Vagina (tissue), 2 donors: ENCODE results near the gene CIROP.

Experiments used
- CTCF ChIP-seq, 3 experiments: fragments of 450-650 bp in 2 of 3; fragments of 200-600 bp in 1 of 3; sonication (generic) in 1 of 3; IDR thresholded peaks; one replicate each; pipeline ENCODE4 v1.5.1; 2017 to 2019; ENCODE audit warnings: antibody characterized with exemption in 3 of 3, mild to moderate bottlenecking in 2 of 3, moderate library complexity in 2 of 3
- POLR2A ChIP-seq, 2 donors: fragments of 450-650 bp; IDR thresholded peaks; one replicate each; pipeline ENCODE4 v1.6.1; 2017; ENCODE audit warnings: antibody characterized with exemption in 2 of 2, mild to moderate bottlenecking in 2 of 2, moderate library complexity in 2 of 2
- POLR2AphosphoS5 ChIP-seq, 2 donors: sonication (generic); formaldehyde crosslinking; IDR thresholded peaks; one replicate each; pipeline ENCODE4 v1.9.0; 2017; ENCODE audit warnings: antibody characterized with exemption in 2 of 2, mild to moderate bottlenecking in 2 of 2, low read depth in 1 of 2; ENCODE audit not compliant: insufficient read depth in 1 of 2

- TF ChIP-seq CTCF (IDR thresholded peaks at IDR 0.05) (no peak), POLR2A (IDR thresholded peaks at IDR 0.05) (no peak), POLR2AphosphoS5 (IDR thresholded peaks at IDR 0.05; ENCODE audit: insufficient read depth in 1 of 2, low read depth in 1 of 2) (no peak)
These were observed 24.3 kb downstream of the CIROP start for GRCh38 chr14:23080474-23080873.
